PFSK-1 (cell line): Measurements from ENCODE around the gene DNAJB8.

Experiments used
- FOXP2 ChIP-seq: optimal IDR thresholded peaks from 2 replicates; pipeline ENCODE3; 2011; ENCODE audit warnings: borderline replicate concordance, control low read depth, inconsistent platforms; ENCODE audit not compliant: insufficient read depth; ENCODE audit errors: extremely low read length, extremely low read depth
- POLR2AphosphoS5 ChIP-seq: IDR thresholded peaks from 2 replicates; pipeline ENCODE4 v1.6.1; 2012; ENCODE audit warnings: low read depth, mild to moderate bottlenecking, control low read depth, low read length, moderate library complexity
- SIN3A ChIP-seq: IDR thresholded peaks from 2 replicates; pipeline ENCODE4 v1.6.1; 2012; ENCODE audit warnings: mild to moderate bottlenecking, low read length, moderate library complexity, borderline replicate concordance; ENCODE audit not compliant: insufficient read depth
- TAF1 ChIP-seq: IDR thresholded peaks from 2 replicates; pipeline ENCODE4 v1.6.1; 2012; ENCODE audit warnings: low read length, control low read depth, borderline replicate concordance; ENCODE audit not compliant: insufficient read depth
- TF ChIP-seq, protein P1 (sequence below), 2 experiments: IDR thresholded peaks; 2 replicates each; pipeline versions ENCODE4 v1.6.1 to v1.8.0; 2011 to 2012; ENCODE audit warnings: low read depth in 2 of 2, low read length in 2 of 2, control low read depth in 1 of 2, inconsistent platforms in 1 of 2, mild to moderate bottlenecking in 1 of 2, moderate library complexity in 1 of 2; ENCODE audit not compliant: insufficient read depth in 1 of 2

Gene DNAJB8

GRCh38 chr3:128413003-128413370 lies 53.7 kb downstream of the DNAJB8 start:
- TF ChIP-seq, protein P1, sequence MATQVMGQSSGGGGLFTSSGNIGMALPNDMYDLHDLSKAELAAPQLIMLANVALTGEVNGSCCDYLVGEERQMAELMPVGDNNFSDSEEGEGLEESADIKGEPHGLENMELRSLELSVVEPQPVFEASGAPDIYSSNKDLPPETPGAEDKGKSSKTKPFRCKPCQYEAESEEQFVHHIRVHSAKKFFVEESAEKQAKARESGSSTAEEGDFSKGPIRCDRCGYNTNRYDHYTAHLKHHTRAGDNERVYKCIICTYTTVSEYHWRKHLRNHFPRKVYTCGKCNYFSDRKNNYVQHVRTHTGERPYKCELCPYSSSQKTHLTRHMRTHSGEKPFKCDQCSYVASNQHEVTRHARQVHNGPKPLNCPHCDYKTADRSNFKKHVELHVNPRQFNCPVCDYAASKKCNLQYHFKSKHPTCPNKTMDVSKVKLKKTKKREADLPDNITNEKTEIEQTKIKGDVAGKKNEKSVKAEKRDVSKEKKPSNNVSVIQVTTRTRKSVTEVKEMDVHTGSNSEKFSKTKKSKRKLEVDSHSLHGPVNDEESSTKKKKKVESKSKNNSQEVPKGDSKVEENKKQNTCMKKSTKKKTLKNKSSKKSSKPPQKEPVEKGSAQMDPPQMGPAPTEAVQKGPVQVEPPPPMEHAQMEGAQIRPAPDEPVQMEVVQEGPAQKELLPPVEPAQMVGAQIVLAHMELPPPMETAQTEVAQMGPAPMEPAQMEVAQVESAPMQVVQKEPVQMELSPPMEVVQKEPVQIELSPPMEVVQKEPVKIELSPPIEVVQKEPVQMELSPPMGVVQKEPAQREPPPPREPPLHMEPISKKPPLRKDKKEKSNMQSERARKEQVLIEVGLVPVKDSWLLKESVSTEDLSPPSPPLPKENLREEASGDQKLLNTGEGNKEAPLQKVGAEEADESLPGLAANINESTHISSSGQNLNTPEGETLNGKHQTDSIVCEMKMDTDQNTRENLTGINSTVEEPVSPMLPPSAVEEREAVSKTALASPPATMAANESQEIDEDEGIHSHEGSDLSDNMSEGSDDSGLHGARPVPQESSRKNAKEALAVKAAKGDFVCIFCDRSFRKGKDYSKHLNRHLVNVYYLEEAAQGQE (IDR thresholded peaks at IDR 0.05; ENCODE audit: insufficient read depth in 1 of 2, low read depth in 2 of 2, low read length in 2 of 2): no peak
- no peak for TF ChIP-seq POLR2AphosphoS5
- no peak for TF ChIP-seq SIN3A
- TF ChIP-seq TAF1: no peak
- no peak for TF ChIP-seq FOXP2
